IMR-90 (cell line): ENCODE results near the gene GXYLT2. TPM values are rescaled to one million over a fixed set of nuclear protein-coding genes. Genes with fewer than 3 reads are reported as not detected.

Source experiments
- NFE2L2 ChIP-seq: fragments of 150-350 bp; IDR thresholded peaks from 2 replicates; pipeline ENCODE4 v1.6.1; 2016; ENCODE audit warnings: low read depth, mild to moderate bottlenecking, low read length
- polyA plus RNA-seq, 3 experiments: library from polyadenylated mRNA; depleted of rRNA; stranded (reverse); fragments of >200 nt; gene quantifications; 2 replicates each; pipeline ENCODE4 v1.2.3, GENCODE V29; 2012; ENCODE audit warnings: low replicate concordance in 1 of 3
- total RNA-seq: library from RNA; depleted of rRNA; stranded (reverse); fragments of >200 nt; gene quantifications from 2 replicates; pipeline ENCODE4 v1.2.3, GENCODE V29; 2012
- TF ChIP-seq, protein P1 (sequence below): conservative IDR thresholded peaks from 2 replicates; pipeline ENCODE4 v1.5.1; 2012; ENCODE audit warnings: mild to moderate bottlenecking, low read depth, low read length, improper control_type of control experiment

Gene GXYLT2
- total and polyA plus RNA-seq, 2 of the 4 experiments (the other 2 are of a cell fraction): 5.7 to 11.1 TPM

DNA sequence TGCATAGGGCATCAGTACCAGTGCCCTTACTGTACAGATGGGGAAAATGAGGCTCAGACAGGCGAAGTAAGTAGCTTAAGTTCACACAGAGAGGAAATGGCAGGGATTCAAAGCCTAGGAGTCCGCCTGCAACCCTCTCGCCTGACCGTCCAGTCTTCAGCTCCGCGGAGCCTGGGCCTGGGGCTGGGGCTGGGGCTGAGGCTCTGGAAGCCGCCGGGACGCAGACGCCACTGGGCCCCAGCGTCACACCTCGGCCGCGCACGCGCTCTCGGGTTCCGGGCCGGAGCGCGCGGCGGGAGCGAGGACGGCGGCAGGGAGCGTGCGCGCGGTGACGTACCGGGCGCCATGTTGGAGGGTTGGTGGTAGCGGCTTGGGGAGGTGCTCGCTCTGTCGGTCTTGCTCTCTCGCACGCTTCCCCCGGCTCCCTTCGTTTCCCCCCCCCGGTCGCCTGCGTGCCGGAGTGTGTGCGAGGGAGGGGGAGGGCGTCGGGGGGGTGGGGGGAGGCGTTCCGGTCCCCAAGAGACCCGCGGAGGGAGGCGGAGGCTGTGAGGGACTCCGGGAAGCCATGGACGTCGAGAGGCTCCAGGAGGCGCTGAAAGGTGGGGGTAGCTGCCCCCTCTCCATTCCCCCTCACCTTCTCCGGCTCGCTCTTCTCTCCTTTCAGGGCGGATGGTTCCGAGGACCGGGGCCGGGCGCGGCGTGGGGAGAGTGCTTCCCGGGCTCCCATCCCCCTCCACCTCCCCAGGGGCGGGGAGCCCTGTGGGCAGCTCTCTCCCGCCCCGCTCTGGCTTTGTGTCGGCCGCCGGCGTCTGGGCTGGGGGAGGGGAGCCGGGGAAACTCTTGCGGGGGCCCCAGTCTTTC lies 108.9 kb downstream of the GXYLT2 start, which contains the start of gene PPP4R2 (continued):
- TF ChIP-seq, protein P1, sequence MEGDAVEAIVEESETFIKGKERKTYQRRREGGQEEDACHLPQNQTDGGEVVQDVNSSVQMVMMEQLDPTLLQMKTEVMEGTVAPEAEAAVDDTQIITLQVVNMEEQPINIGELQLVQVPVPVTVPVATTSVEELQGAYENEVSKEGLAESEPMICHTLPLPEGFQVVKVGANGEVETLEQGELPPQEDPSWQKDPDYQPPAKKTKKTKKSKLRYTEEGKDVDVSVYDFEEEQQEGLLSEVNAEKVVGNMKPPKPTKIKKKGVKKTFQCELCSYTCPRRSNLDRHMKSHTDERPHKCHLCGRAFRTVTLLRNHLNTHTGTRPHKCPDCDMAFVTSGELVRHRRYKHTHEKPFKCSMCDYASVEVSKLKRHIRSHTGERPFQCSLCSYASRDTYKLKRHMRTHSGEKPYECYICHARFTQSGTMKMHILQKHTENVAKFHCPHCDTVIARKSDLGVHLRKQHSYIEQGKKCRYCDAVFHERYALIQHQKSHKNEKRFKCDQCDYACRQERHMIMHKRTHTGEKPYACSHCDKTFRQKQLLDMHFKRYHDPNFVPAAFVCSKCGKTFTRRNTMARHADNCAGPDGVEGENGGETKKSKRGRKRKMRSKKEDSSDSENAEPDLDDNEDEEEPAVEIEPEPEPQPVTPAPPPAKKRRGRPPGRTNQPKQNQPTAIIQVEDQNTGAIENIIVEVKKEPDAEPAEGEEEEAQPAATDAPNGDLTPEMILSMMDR: no peak; the same call in 1 of the 2 replicates
- TF ChIP-seq NFE2L2: no peak
